Dermis lymphatic vessel endothelial cell (primary cell): ENCODE results near the gene ASRGL1. TPM values are rescaled to one million over a fixed set of nuclear protein-coding genes. Genes with fewer than 3 reads are reported as not detected.

Experiments
- total RNA-seq: library from RNA; depleted of rRNA; stranded (reverse); fragments of >200 nt; gene quantifications from 2 replicates; pipeline ENCODE4 v1.2.1, GENCODE V29; 2014

Gene ASRGL1
- total RNA-seq, result 2.1 and 36.5 TPM in 2 replicates

DNA sequence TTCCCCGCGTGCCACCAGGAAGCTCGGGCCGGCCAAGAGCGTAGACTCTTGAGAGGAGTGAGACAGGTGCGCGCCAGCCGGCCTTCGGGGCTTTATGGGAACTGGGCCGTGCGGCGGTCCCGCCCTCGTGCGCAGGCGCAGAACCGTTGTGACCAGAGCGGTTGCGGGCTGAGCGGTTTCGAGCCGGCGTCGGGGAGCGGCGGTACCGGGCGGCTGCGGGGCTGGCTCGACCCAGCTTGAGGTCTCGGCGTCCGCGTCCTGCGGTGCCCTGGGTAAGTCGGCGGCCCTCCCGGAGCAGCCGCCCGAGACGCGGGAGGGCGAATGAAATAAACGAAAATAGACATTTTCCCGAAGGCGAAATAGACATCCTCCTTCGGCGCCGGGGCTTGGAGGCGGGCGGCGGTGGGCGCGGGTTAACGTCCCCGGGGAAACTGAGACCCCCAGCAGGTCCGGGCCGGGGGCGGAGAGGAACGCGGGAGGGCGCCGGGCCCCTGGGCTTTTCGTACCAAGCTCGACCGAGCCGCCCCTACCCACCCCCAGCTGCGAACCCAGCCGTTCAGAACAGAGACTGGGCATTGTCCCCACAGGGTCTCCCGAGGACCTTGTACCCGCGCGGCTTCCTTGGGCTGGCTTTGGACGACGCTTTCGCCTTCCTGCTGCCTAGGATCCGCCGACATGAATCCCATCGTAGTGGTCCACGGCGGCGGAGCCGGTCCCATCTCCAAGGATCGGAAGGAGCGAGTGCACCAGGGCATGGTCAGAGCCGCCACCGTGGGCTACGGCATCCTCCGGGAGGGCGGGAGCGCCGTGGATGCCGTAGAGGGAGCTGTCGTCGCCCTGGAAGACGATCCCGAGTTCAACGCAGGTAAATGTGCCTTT, at the start of gene ASRGL1:
TSS of gene ASRGL1 (plus strand) at position 146 of the 879 bp plus-strand sequence. CDS start at position 676, 530 bp downstream.

DNA sequence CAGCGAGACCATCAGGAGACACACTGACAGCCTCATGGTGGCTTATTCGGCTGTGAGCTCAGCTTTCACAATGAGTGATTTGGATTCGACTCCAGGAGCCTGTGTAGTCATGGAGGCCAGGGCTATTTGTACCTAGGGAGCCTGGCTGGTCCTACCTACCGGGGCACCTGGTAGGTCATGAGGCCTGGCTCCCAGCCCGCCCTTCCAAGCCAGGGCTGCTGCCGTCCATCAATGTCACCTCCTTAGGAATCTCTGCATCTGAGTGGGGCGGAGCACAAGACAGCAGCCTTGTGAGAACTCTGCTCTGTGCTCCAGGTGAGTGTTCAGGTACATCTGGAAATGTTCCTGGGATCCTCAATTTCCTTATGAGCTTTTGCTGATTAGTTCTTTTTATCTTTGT, 38.3 kb upstream of the ASRGL1 start, which contains the start of gene SCGB1D4:
TSS of gene SCGB1D4 (minus strand) at position 101 of the 400 bp plus-strand sequence. CDS start at position 36, 65 bp downstream.

DNA sequence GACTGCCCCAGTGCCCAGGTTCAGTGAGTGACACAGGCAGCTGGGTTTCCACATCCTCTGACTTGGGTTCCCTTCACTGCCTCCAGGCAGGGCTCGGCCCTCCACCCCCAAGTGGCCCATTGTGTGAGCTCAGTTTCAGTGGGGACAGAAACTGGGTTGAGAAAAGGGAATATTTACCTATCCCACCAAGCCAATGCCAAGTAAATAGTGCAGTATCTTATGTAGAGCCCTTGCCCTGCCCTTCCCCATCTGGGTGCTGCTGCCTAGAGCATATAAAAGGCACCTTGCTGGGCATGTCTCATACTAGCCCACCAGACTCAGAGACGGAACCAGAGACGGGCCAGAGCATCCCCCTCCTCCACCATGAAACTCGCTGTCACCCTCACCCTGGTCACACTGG, 81.5 kb downstream of the ASRGL1 start, which contains the start of gene SCGB1A1:
TSS of gene SCGB1A1 (plus strand) at position 301 of the 400 bp plus-strand sequence. CDS start at position 364, 63 bp downstream.

Other genes starting within 250 kb of the ASRGL1 start
- 7.9 and 9.3 TPM in 2 replicates for gene INCENP, start 213.4 kb upstream of the ASRGL1 start, total RNA-seq
- not detected in 2 replicates for gene SCGB1D1, start 147.2 kb upstream of the ASRGL1 start, total RNA-seq
- not detected in 2 replicates for gene SCGB2A1, start 128.8 kb upstream of the ASRGL1 start, total RNA-seq
- not detected in 2 replicates for gene SCGB1D2, start 95.2 kb upstream of the ASRGL1 start, total RNA-seq
- not detected in 2 replicates for gene SCGB2A2, start 67.3 kb upstream of the ASRGL1 start, total RNA-seq
- gene SCGB1D4, start 38.4 kb upstream of the ASRGL1 start, total RNA-seq, result not detected in 2 replicates
- gene SCGB1A1, start 81.6 kb downstream of the ASRGL1 start, total RNA-seq, result not detected in 2 replicates
- gene AHNAK, start 209.4 kb downstream of the ASRGL1 start, total RNA-seq, result 312 and 461 TPM in 2 replicates
- 1,528 and 1,531 TPM in 2 replicates for gene EEF1G, start 236.4 kb downstream of the ASRGL1 start, total RNA-seq